ENCODE data around the gene GRIK2.

GRIK2 gene

GRCh38 chr6:101645770-101646169 lies 252.3 kb downstream of the GRIK2 start:
- no peak for DNase-seq

GRCh38 chr6:101650402-101651100 lies 257.0 kb downstream of the GRIK2 start:
- DNase-seq = no peak

GRCh38 chr6:101652079-101652478 lies 258.6 kb downstream of the GRIK2 start:
- no peak for DNase-seq

- no peak for DNase-seq
These were observed 261.6 kb downstream of the GRIK2 start for GRCh38 chr6:101655109-101655508.

GRCh38 chr6:101662111-101662897 lies 268.8 kb downstream of the GRIK2 start:
- no peak for DNase-seq

- no peak for DNase-seq
These were observed 269.6 kb downstream of the GRIK2 start for GRCh38 chr6:101663100-101663499.

GRCh38 chr6:101666256-101666655 lies 272.7 kb downstream of the GRIK2 start:
- DNase-seq = no peak

GRCh38 chr6:101668496-101669030 lies 275.1 kb downstream of the GRIK2 start:
- no peak for DNase-seq

- DNase-seq = no peak
These were observed 282.7 kb downstream of the GRIK2 start for GRCh38 chr6:101676187-101676586.

GRCh38 chr6:101682937-101683336 lies 289.4 kb downstream of the GRIK2 start:
- DNase-seq = no peak

GRCh38 chr6:101683884-101684283 lies 290.4 kb downstream of the GRIK2 start:
- no peak for DNase-seq

GRCh38 chr6:101686653-101687052 lies 293.1 kb downstream of the GRIK2 start:
- DNase-seq = no peak

- no peak for DNase-seq
These were observed 295.6 kb downstream of the GRIK2 start for GRCh38 chr6:101689156-101689555.

- DNase-seq = no peak
These were observed 296.2 kb downstream of the GRIK2 start for GRCh38 chr6:101689695-101690094.

- no peak for DNase-seq
These were observed 307.1 kb downstream of the GRIK2 start for GRCh38 chr6:101700655-101701054.

- DNase-seq = no peak
These were observed 309.8 kb downstream of the GRIK2 start for GRCh38 chr6:101703311-101703710.

GRCh38 chr6:101705866-101706265 lies 312.4 kb downstream of the GRIK2 start:
- DNase-seq = no peak

GRCh38 chr6:101706576-101706975 lies 313.1 kb downstream of the GRIK2 start:
- no peak for DNase-seq

- no peak for DNase-seq
These were observed 318.0 kb downstream of the GRIK2 start for GRCh38 chr6:101711518-101711917.

GRCh38 chr6:101716387-101716786 lies 322.9 kb downstream of the GRIK2 start:
- DNase-seq = no peak

GRCh38 chr6:101716810-101717209 lies 323.3 kb downstream of the GRIK2 start:
- DNase-seq = no peak

GRCh38 chr6:101719521-101719920 lies 326.0 kb downstream of the GRIK2 start:
- no peak for DNase-seq

GRCh38 chr6:101722471-101722870 lies 329.0 kb downstream of the GRIK2 start:
- DNase-seq = no peak

GRCh38 chr6:101722991-101723579 lies 329.6 kb downstream of the GRIK2 start:
- no peak for DNase-seq

All from activated CD4-positive, alpha-beta T cell treated with anti-CD3 and anti-CD28 coated beads, Interleukin-2, amount 50 U/mL, for 1 hour (primary cell).